ENCODE data around the gene FGD4. TPM values are rescaled to one million over a fixed set of nuclear protein-coding genes. Genes with fewer than 3 reads are reported as not detected.

FGD4 gene
- total RNA-seq, 1 experiment from 2014 or later: 39.7 TPM

GRCh38 chr12:32532422-32532821 lies 133.1 kb downstream of the FGD4 start (continued):
- TF ChIP-seq, protein P1, sequence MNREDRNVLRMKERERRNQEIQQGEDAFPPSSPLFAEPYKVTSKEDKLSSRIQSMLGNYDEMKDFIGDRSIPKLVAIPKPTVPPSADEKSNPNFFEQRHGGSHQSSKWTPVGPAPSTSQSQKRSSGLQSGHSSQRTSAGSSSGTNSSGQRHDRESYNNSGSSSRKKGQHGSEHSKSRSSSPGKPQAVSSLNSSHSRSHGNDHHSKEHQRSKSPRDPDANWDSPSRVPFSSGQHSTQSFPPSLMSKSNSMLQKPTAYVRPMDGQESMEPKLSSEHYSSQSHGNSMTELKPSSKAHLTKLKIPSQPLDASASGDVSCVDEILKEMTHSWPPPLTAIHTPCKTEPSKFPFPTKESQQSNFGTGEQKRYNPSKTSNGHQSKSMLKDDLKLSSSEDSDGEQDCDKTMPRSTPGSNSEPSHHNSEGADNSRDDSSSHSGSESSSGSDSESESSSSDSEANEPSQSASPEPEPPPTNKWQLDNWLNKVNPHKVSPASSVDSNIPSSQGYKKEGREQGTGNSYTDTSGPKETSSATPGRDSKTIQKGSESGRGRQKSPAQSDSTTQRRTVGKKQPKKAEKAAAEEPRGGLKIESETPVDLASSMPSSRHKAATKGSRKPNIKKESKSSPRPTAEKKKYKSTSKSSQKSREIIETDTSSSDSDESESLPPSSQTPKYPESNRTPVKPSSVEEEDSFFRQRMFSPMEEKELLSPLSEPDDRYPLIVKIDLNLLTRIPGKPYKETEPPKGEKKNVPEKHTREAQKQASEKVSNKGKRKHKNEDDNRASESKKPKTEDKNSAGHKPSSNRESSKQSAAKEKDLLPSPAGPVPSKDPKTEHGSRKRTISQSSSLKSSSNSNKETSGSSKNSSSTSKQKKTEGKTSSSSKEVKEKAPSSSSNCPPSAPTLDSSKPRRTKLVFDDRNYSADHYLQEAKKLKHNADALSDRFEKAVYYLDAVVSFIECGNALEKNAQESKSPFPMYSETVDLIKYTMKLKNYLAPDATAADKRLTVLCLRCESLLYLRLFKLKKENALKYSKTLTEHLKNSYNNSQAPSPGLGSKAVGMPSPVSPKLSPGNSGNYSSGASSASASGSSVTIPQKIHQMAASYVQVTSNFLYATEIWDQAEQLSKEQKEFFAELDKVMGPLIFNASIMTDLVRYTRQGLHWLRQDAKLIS (CRISPR knock-in tag; IDR thresholded peaks at IDR 0.05; ENCODE audit: borderline replicate concordance): no peak
- TF ChIP-seq, protein P2, sequence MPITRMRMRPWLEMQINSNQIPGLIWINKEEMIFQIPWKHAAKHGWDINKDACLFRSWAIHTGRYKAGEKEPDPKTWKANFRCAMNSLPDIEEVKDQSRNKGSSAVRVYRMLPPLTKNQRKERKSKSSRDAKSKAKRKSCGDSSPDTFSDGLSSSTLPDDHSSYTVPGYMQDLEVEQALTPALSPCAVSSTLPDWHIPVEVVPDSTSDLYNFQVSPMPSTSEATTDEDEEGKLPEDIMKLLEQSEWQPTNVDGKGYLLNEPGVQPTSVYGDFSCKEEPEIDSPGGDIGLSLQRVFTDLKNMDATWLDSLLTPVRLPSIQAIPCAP (CRISPR knock-in tag; IDR thresholded peaks at IDR 0.05): no peak
- no peak for TF ChIP-seq SP1 (CRISPR knock-in tag; conservative IDR thresholded peaks at IDR 0.05)
- TF ChIP-seq ZNF416 (CRISPR knock-in tag; IDR thresholded peaks at IDR 0.05): no peak
- no peak for TF ChIP-seq ZBTB43 (CRISPR knock-in tag; IDR thresholded peaks at IDR 0.05)
- no peak for TF ChIP-seq ELF4 (CRISPR knock-in tag; IDR thresholded peaks at IDR 0.05; ENCODE audit: low read depth)
- TF ChIP-seq FOXK1 (CRISPR knock-in tag; IDR thresholded peaks at IDR 0.05): no peak

- H3K9me3 Mint-ChIP-seq: no peaks in the 10 kb centered on the region
- ChIA-PET POLR2A (no interaction called here), CTCF (no interaction called here)
- peak; percentile 40; the same call in 1 of the 2 replicates for ATAC-seq
- 0 out of 2 replicates have a peak overlapping the region, but pooled peaks have one; percentile 64 for H3K27ac Mint-ChIP-seq
- no peaks in the 10 kb centered on the region for H3K36me3 Mint-ChIP-seq
- H3K27me3 Mint-ChIP-seq (ENCODE audit: low read depth): no peaks in the 10 kb centered on the region
- DNase-seq (ENCODE audit: low spot score): no peak
- peaks cover 49% of the 10 kb centered on the region for H3K4me1 Mint-ChIP-seq
- no peak overlapping the region for H3K4me3 Mint-ChIP-seq
- TF ChIP-seq, protein P3, sequence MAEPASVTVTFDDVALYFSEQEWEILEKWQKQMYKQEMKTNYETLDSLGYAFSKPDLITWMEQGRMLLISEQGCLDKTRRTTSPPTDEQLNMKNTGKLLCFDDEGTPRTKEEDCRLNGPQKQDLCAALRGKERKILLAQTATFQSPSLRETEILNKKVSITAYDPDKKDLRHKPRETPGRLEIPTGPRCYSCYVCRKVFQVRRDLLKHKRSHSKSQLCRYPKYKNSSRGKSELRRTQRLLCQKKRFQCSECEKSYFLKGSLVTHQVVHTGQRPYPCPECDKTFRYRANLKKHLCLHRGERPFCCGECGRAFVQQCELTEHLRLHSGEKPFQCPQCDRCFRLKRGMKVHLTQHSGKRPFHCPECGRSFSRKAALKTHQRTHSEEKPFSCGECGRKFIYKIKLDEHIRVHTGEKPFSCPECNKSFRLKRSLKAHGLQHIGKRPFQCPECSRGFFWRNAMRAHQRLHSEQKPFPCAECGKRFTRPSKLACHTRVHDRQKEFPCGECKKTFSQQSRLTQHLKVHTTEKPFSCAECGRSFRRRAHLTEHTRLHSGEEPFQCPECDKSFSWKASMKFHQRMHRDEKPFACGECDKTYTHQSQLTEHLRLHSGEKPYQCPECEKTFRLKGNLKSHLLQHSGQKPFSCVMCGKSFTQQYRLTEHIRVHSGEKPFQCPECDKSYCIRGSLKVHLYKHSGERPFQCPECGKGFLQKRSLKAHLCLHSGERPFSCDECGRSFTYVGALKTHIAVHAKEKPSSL (CRISPR knock-in tag; conservative IDR thresholded peaks at IDR 0.05): no peak
- TF ChIP-seq CREB1 (CRISPR knock-in tag; IDR thresholded peaks at IDR 0.05) (no peak), ELF4 (CRISPR knock-in tag; IDR thresholded peaks at IDR 0.05; ENCODE audit: low read depth) (no peak), ZNF423 (CRISPR knock-in tag; IDR thresholded peaks at IDR 0.05) (no peak), ZNF396 (CRISPR knock-in tag; IDR thresholded peaks at IDR 0.05; ENCODE audit: borderline replicate concordance) (no peak), GTF2I (CRISPR knock-in tag; conservative IDR thresholded peaks at IDR 0.05) (no peak), FOXP4 (CRISPR knock-in tag; IDR thresholded peaks at IDR 0.05) (no peak), RELA (CRISPR knock-in tag; IDR thresholded peaks at IDR 0.05; ENCODE audit: borderline replicate concordance) (no peak)
- TF ChIP-seq, protein P4, sequence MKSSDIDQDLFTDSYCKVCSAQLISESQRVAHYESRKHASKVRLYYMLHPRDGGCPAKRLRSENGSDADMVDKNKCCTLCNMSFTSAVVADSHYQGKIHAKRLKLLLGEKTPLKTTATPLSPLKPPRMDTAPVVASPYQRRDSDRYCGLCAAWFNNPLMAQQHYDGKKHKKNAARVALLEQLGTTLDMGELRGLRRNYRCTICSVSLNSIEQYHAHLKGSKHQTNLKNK (CRISPR knock-in tag; IDR thresholded peaks at IDR 0.05): no peak
- TF ChIP-seq, protein P5, sequence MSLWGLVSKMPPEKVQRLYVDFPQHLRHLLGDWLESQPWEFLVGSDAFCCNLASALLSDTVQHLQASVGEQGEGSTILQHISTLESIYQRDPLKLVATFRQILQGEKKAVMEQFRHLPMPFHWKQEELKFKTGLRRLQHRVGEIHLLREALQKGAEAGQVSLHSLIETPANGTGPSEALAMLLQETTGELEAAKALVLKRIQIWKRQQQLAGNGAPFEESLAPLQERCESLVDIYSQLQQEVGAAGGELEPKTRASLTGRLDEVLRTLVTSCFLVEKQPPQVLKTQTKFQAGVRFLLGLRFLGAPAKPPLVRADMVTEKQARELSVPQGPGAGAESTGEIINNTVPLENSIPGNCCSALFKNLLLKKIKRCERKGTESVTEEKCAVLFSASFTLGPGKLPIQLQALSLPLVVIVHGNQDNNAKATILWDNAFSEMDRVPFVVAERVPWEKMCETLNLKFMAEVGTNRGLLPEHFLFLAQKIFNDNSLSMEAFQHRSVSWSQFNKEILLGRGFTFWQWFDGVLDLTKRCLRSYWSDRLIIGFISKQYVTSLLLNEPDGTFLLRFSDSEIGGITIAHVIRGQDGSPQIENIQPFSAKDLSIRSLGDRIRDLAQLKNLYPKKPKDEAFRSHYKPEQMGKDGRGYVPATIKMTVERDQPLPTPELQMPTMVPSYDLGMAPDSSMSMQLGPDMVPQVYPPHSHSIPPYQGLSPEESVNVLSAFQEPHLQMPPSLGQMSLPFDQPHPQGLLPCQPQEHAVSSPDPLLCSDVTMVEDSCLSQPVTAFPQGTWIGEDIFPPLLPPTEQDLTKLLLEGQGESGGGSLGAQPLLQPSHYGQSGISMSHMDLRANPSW (CRISPR knock-in tag; conservative IDR thresholded peaks at IDR 0.05; ENCODE audit: low read depth): no peak
- TF ChIP-seq, protein P6, sequence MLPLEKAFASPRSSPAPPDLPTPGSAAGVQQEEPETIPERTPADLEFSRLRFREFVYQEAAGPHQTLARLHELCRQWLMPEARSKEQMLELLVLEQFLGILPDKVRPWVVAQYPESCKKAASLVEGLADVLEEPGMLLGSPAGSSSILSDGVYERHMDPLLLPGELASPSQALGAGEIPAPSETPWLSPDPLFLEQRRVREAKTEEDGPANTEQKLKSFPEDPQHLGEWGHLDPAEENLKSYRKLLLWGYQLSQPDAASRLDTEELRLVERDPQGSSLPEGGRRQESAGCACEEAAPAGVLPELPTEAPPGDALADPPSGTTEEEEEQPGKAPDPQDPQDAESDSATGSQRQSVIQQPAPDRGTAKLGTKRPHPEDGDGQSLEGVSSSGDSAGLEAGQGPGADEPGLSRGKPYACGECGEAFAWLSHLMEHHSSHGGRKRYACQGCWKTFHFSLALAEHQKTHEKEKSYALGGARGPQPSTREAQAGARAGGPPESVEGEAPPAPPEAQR (CRISPR knock-in tag; IDR thresholded peaks at IDR 0.05): no peak
Observed at GRCh38 chr12:32532951-32533350, 133.6 kb downstream of the FGD4 start.

Measured in WTC11 (cell line).